ENCODE results near the gene NMT1.

- TF ChIP-seq CTCF (IDR thresholded peaks at IDR 0.05): no peak
- no peak for TF ChIP-seq POLR2A (IDR thresholded peaks at IDR 0.05)
- no peak for TF ChIP-seq POLR2AphosphoS5 (IDR thresholded peaks at IDR 0.05)
Observed at GRCh38 chr17:45011767-45012166, 49.4 kb upstream of the NMT1 start.

Data from prostate gland (tissue), 2 donors.